K562 (cell line): ENCODE results near the gene PSMC2. TPM values are rescaled to one million over a fixed set of nuclear protein-coding genes. Genes with fewer than 3 reads are reported as not detected.

Experiments
- ESRRB ChIP-seq: fragments of 250-450 bp; sonication (Bioruptor Pico); IDR thresholded peaks from 2 replicates; pipeline ENCODE4 v1.5.0; 2020; ENCODE audit warnings: mild to moderate bottlenecking, moderate library complexity, borderline replicate concordance
- GTF2F1 ChIP-seq: IDR thresholded peaks from 2 replicates; pipeline ENCODE4 v1.6.1; 2011; ENCODE audit warnings: low read depth, low read length, improper control_type of control experiment
- HINFP ChIP-seq: fragments of 450-650 bp; conservative IDR thresholded peaks from 2 replicates; pipeline ENCODE4 v1.6.1; 2016; ENCODE audit warnings: missing genetic modification characterization, low read depth, mild to moderate bottlenecking, control low read depth, missing compliant biosample characterization
- KAT2B ChIP-seq: IDR thresholded peaks from one replicate; pipeline ENCODE4 v1.6.1; 2012; ENCODE audit warnings: low read depth, mild to moderate bottlenecking, control low read depth, inconsistent platforms, low read length, moderate library complexity
- KLF6 ChIP-seq: fragments of 250-450 bp; sonication (Bioruptor Pico); IDR thresholded peaks from 2 replicates; pipeline ENCODE4 v1.4.0; 2020; ENCODE audit warnings: mild to moderate bottlenecking, moderate library complexity, borderline replicate concordance
- MCM7 ChIP-seq, 2 experiments: fragments of 450-650 bp; IDR thresholded peaks; 2 replicates each; pipeline ENCODE4 v1.6.1; 2016 to 2018
- NCOA4 ChIP-seq: fragments of 450-650 bp; IDR thresholded peaks from 2 replicates; pipeline ENCODE4 v1.6.1; 2018; ENCODE audit warnings: mild to moderate bottlenecking; ENCODE audit not compliant: partially characterized antibody
- NFXL1 ChIP-seq: fragments of 450-650 bp; formaldehyde crosslinking; IDR thresholded peaks from 2 replicates; pipeline ENCODE4 v1.4.0; 2021; ENCODE audit warnings: mild to moderate bottlenecking
- RBM34 ChIP-seq: fragments of 200-400 bp; formaldehyde crosslinking; IDR thresholded peaks from 2 replicates; pipeline ENCODE4 v1.6.1; 2018; ENCODE audit warnings: low read length, borderline replicate concordance; ENCODE audit not compliant: insufficient read depth
- TCF3 ChIP-seq: sonication (generic); formaldehyde crosslinking; IDR thresholded peaks from 2 replicates; pipeline ENCODE4 v1.4.0; 2020; ENCODE audit warnings: mild to moderate bottlenecking, missing genetic modification reagents
- TGIF2 ChIP-seq: sonication (generic); formaldehyde crosslinking; IDR thresholded peaks from 2 replicates; pipeline ENCODE4 v1.8.1; 2022; ENCODE audit warnings: mild to moderate bottlenecking, missing genetic modification reagents, moderate library complexity
- ZNF282 ChIP-seq: sonication (generic); formaldehyde crosslinking; IDR thresholded peaks from 2 replicates; pipeline ENCODE4 v1.8.1; 2023; ENCODE audit warnings: missing genetic modification reagents
- polyA plus RNA-seq, 8 experiments: library from polyadenylated mRNA; depleted of rRNA in 4 of 8; stranded (reverse) in 5 of 8; unstranded in 3 of 8; fragments of >200 nt; fragmentation: Nextera tagmentation in 2 of 8; fragmentation: Illumina TruSeq in 1 of 8; extraction: Ambion mirVana in 2 of 8; extraction: Trizol in 1 of 8; gene quantifications; 2 replicates each; pipeline versions ENCODE4 v1.2.1 to v1.2.3, GENCODE V29; 2011 to 2014; ENCODE audit warnings: inconsistent platforms in 1 of 8, missing spikeins in 1 of 8
- total RNA-seq, 7 experiments: library from RNA; depleted of rRNA in 6 of 7; stranded (reverse); fragments of >200 nt in 6 of 7; fragmentation: Illumina TruSeq in 2 of 7; extraction: Trizol in 2 of 7; gene quantifications; 2 replicates each; pipeline versions ENCODE4 v1.2.1 to v1.2.3, GENCODE V29; 2011 to 2021; ENCODE audit warnings: low replicate concordance in 1 of 7
- TF ChIP-seq, protein P1 (sequence below): fragments of 200-800 bp; sonication (Bioruptor generic); IDR thresholded peaks from 2 replicates; pipeline ENCODE4 v1.6.1; 2017; ENCODE audit warnings: missing genetic modification characterization, missing compliant biosample characterization
- TF ChIP-seq, protein P2 (sequence below): fragments of 450-650 bp; formaldehyde crosslinking; IDR thresholded peaks from 2 replicates; pipeline ENCODE4 v1.4.0; 2020; ENCODE audit warnings: mild to moderate bottlenecking, moderate library complexity

PSMC2 gene
- total and polyA plus RNA-seq, 9 of the 15 experiments (the other 6 are each of a cell fraction or from before 2014, with no cell fraction given) = 316 to 1,105 (median 511) TPM

DNA sequence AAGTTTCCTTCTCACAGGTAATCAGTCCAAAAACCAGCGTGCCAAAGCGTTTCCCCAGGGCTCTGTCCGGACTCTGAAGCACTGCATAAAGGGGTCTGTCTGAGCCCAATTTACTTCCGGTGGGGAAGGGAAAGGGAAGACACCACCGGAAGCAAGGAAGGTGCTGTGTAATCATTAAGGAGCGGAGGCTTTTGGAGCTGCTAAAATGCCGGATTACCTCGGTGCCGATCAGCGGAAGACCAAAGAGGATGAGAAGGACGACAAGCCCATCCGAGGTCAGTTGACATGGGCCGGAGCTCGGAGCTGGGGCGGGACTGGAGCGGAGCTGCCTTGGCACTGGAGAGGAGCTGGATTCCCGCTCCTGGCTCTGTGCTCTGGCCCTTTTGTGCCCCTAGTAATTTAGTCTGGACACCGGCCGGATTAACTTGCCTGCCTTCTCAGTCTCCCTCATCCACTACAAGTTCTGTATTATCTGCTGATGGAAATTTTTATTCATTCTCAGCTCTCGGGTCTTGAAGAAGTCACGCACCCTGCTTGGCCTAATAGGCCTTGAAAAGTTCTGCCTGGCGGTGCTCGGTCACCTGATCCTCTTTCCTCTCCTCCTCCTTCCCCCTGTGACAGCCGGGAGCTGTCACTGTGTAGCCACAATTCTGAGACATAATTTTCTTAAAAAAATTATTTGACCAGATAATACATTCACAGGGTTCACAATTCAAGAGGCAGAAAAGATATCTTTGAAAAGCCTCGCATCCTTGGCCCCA is at the start of gene PSMC2 (continued):
- TF ChIP-seq, protein P1, sequence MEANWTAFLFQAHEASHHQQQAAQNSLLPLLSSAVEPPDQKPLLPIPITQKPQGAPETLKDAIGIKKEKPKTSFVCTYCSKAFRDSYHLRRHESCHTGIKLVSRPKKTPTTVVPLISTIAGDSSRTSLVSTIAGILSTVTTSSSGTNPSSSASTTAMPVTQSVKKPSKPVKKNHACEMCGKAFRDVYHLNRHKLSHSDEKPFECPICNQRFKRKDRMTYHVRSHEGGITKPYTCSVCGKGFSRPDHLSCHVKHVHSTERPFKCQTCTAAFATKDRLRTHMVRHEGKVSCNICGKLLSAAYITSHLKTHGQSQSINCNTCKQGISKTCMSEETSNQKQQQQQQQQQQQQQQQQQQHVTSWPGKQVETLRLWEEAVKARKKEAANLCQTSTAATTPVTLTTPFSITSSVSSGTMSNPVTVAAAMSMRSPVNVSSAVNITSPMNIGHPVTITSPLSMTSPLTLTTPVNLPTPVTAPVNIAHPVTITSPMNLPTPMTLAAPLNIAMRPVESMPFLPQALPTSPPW (CRISPR knock-in tag) = peak; percentile 48; the same call in 1 of the 2 replicates
- TF ChIP-seq, protein P2, sequence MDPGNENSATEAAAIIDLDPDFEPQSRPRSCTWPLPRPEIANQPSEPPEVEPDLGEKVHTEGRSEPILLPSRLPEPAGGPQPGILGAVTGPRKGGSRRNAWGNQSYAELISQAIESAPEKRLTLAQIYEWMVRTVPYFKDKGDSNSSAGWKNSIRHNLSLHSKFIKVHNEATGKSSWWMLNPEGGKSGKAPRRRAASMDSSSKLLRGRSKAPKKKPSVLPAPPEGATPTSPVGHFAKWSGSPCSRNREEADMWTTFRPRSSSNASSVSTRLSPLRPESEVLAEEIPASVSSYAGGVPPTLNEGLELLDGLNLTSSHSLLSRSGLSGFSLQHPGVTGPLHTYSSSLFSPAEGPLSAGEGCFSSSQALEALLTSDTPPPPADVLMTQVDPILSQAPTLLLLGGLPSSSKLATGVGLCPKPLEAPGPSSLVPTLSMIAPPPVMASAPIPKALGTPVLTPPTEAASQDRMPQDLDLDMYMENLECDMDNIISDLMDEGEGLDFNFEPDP (CRISPR knock-in tag) = no peak
- TF ChIP-seq NFXL1 = no peak
- TF ChIP-seq MCM7 (IDR thresholded peaks at IDR 0.05) = no peak
- TF ChIP-seq KLF6 = no peak
- TF ChIP-seq HINFP (tag) = no peak
- no peak; the same call in 1 of the 2 replicates for TF ChIP-seq TCF3
- no peak for TF ChIP-seq ZNF282 (CRISPR knock-in tag)
- no peak for TF ChIP-seq RBM34
- TF ChIP-seq TGIF2 (CRISPR knock-in tag) = no peak
- no peak for TF ChIP-seq ESRRB (CRISPR knock-in tag)
- TF ChIP-seq GTF2F1 = no peak
- TF ChIP-seq KAT2B = no peak
- TF ChIP-seq NCOA4 = no peak
